Panc1 (cell line): ENCODE data around the gene KANSL3.

Experiments
- CTCF ChIP-seq: fragments of 450-650 bp; IDR thresholded peaks from 2 replicates; pipeline ENCODE4 v1.5.1; 2017; ENCODE audit warnings: mild to moderate bottlenecking
- SIN3A ChIP-seq: IDR thresholded peaks from 2 replicates; pipeline ENCODE4 v1.6.1; 2012; ENCODE audit warnings: low read depth, mild to moderate bottlenecking, low read length, moderate library complexity, borderline replicate concordance; ENCODE audit not compliant: insufficient read depth
- TF ChIP-seq, protein P1 (sequence below), 2 experiments: IDR thresholded peaks; 2 replicates each; pipeline ENCODE4 v1.6.1; 2011 to 2012; ENCODE audit warnings: low read depth in 2 of 2, control low read depth in 1 of 2, low read length in 1 of 2, mild to moderate bottlenecking in 1 of 2, moderate library complexity in 1 of 2; ENCODE audit not compliant: insufficient read depth in 1 of 2

GRCh38 chr2:96616535-96616934 is 21.6 kb downstream of the KANSL3 start:
- TF ChIP-seq, protein P1, sequence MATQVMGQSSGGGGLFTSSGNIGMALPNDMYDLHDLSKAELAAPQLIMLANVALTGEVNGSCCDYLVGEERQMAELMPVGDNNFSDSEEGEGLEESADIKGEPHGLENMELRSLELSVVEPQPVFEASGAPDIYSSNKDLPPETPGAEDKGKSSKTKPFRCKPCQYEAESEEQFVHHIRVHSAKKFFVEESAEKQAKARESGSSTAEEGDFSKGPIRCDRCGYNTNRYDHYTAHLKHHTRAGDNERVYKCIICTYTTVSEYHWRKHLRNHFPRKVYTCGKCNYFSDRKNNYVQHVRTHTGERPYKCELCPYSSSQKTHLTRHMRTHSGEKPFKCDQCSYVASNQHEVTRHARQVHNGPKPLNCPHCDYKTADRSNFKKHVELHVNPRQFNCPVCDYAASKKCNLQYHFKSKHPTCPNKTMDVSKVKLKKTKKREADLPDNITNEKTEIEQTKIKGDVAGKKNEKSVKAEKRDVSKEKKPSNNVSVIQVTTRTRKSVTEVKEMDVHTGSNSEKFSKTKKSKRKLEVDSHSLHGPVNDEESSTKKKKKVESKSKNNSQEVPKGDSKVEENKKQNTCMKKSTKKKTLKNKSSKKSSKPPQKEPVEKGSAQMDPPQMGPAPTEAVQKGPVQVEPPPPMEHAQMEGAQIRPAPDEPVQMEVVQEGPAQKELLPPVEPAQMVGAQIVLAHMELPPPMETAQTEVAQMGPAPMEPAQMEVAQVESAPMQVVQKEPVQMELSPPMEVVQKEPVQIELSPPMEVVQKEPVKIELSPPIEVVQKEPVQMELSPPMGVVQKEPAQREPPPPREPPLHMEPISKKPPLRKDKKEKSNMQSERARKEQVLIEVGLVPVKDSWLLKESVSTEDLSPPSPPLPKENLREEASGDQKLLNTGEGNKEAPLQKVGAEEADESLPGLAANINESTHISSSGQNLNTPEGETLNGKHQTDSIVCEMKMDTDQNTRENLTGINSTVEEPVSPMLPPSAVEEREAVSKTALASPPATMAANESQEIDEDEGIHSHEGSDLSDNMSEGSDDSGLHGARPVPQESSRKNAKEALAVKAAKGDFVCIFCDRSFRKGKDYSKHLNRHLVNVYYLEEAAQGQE (IDR thresholded peaks at IDR 0.05; ENCODE audit: insufficient read depth in 1 of 2, low read depth in 2 of 2, low read length in 1 of 2): no peak
- no peak for TF ChIP-seq CTCF
- no peak for TF ChIP-seq SIN3A
